Karpas-422 (cell line): Measurements from ENCODE around the gene POU2AF1. TPM values are rescaled to one million over a fixed set of nuclear protein-coding genes. Genes with fewer than 3 reads are reported as not detected.
A peak's percentile ranks its signal among the peaks of the same experiment; 100 is the strongest.

Source experiments
- DNase-seq: peaks from one replicate; pipeline ENCODE4 v3.0.0-alpha.2; 2015
- H2AFZ ChIP-seq: fragments of 200-600 bp; sonication (generic); 2 replicates; pipeline ENCODE4 v1.6.1; 2014; ENCODE audit warnings: antibody characterized with exemption, low read length, mixed read lengths
- H3K27ac ChIP-seq: fragments of 200-600 bp; sonication (generic); 2 replicates; pipeline ENCODE4 v1.5.1; 2014; ENCODE audit warnings: mild to moderate bottlenecking, low read length, moderate library complexity
- H3K27me3 ChIP-seq: fragments of 200-600 bp; sonication (generic); 2 replicates; pipeline ENCODE4 v1.6.1; 2014; ENCODE audit warnings: low read length, mixed read lengths
- H3K36me3 ChIP-seq: fragments of 200-600 bp; sonication (generic); 2 replicates; pipeline ENCODE4 v1.6.1; 2014; ENCODE audit warnings: low read length, mixed read lengths; ENCODE audit not compliant: insufficient read depth
- H3K4me1 ChIP-seq: fragments of 200-600 bp; sonication (generic); 2 replicates; pipeline ENCODE4 v1.6.1; 2014; ENCODE audit warnings: mild to moderate bottlenecking, low read length, mixed read lengths
- H3K4me2 ChIP-seq: fragments of 200-600 bp; sonication (generic); 2 replicates; pipeline ENCODE4 v1.6.1; 2014; ENCODE audit warnings: low read length, low read depth, mild to moderate bottlenecking; ENCODE audit not compliant: poor library complexity, severe bottlenecking
- H3K4me3 ChIP-seq: fragments of 200-600 bp; sonication (generic); 2 replicates; pipeline ENCODE4 v1.5.1; 2014; ENCODE audit warnings: mild to moderate bottlenecking, antibody characterized with exemption, low read length, mixed read lengths
- H3K79me2 ChIP-seq: fragments of 200-600 bp; sonication (generic); 2 replicates; pipeline ENCODE4 v1.6.1; 2014; ENCODE audit warnings: mild to moderate bottlenecking, low read length, mixed read lengths
- H3K9ac ChIP-seq: fragments of 200-600 bp; sonication (generic); 2 replicates; pipeline ENCODE4 v1.6.0; 2014; ENCODE audit warnings: low read length
- H3K9me2 ChIP-seq: fragments of 200-600 bp; sonication (generic), shearing (Covaris generic); replicated peaks from 2 replicates; pipeline ENCODE4 v1.6.0; 2014; ENCODE audit warnings: mild to moderate bottlenecking, low read length, moderate library complexity; ENCODE audit not compliant: insufficient read depth
- H3K9me3 ChIP-seq: fragments of 300-700, 200-600 bp; sonication (generic); 2 replicates; pipeline ENCODE4 v1.6.1; 2014; ENCODE audit warnings: low read length, mixed read lengths
- H4K20me1 ChIP-seq: fragments of 200-600 bp; sonication (generic); 2 replicates; pipeline ENCODE4 v1.6.1; 2014; ENCODE audit warnings: mild to moderate bottlenecking, antibody characterized with exemption, low read length, low read depth; ENCODE audit not compliant: insufficient read depth
- total RNA-seq: library from RNA; depleted of rRNA; stranded (reverse); fragments of >200 nt; shearing (Covaris generic); gene quantifications from 2 replicates; pipeline ENCODE4 v1.2.3, GENCODE V29; 2014; ENCODE audit warnings: low replicate concordance

The POU2AF1 gene
- total RNA-seq, 1 experiment from 2014 or later = 894 TPM

DNA sequence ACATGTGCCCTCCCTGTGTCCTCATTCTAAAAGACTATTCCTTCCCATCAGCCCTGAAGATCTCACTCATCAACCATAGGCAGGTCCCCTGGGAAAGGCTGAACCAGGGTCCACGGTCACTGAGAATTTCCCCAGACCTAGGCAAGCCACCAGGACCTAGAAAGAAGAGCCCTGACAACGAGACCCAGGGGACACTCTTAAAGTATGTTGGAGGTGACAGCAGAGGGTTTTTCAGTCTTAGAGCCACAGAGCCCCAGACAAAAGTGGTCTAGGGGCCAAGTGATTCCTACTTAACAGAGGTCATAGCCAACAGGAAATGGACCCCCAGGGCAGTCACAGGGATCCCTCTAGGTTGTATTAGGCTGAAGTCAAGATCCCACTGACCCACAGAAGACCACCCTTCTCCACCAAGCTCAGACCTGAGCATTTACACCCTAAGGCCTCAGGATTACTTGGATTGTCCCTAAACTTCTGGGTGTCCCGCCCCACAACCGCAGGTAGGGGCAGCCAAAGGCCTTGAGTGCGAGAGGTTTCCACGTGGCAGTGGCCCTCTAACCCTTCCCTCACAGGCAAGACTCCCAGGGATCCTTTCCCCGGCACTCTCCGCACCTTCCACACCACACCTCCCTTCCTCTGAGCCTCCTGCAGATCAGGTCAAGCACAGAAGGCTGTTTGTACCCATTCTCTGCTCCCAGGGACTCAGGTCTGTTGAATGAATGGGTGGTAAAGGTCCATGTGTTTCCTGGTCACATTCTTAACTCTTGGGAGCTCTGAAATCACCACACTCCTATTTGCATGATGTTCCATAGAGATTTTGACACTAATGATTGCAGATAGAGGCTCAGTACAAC is 12.3 kb downstream of the POU2AF1 start:
- Histone ChIP-seq H3K4me3 (no peak overlapping the region), H3K36me3 (peaks cover 99% of the 10 kb centered on the region), H4K20me1 (peaks cover 97% of the 10 kb centered on the region), H3K27ac (peak overlapping the region; percentile 7), H3K27me3 (no peaks in the 10 kb centered on the region), H3K4me2 (peak overlapping the region; percentile 0), H2AFZ (no peak overlapping the region), H3K9me2 (no peaks in the 10 kb centered on the region), H3K79me2 (peaks cover 98% of the 10 kb centered on the region), H3K9me3 (no peaks in the 10 kb centered on the region), H3K4me1 (peaks cover 98% of the 10 kb centered on the region), H3K9ac (no peak overlapping the region)
- DNase-seq = peak; percentile 64

DNA sequence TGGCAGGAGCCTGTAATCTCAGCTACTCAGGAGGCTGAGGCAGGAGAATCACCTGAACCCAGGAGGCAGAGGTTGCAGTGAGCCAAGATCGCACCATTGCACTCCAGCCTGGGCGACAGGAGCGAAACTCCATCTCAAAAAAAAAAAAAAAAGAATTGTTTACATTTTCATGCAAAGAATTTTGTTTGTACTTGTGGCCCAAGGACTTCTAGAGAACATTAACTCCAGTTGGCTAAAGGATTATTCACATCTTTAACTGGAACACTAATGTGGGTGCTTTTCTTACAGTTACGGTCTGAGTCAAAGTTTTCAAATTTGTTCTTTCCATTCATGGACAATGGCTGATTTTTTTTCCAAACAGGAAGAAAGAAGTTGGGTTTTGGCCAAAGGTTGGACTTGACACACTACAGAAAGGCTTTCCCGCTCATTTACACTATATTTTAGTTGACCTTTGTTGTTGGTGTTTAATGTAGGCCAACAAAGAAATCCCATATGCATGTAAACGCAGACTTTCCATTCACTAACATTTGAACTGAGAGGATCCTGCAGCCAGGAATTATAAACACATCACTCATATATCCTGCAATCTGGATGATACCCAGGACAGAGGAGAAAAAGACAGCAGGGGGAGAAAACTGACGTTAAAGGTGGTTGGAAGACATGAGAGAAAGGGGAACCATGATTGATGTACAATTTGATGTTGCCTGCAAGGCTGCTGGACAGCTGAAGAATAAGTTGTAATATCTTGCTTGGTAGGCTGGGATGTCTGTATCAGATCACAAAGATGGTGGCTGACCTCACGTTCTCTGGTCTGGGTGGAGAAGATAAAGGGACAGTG is 13.1 kb downstream of the POU2AF1 start:
- peak overlapping the region; percentile 5 for H3K4me2 ChIP-seq
- no peaks in the 10 kb centered on the region for H3K27me3 ChIP-seq
- no peak overlapping the region for H3K4me3 ChIP-seq
- peaks cover 98% of the 10 kb centered on the region for H3K4me1 ChIP-seq
- peaks cover 98% of the 10 kb centered on the region for H3K79me2 ChIP-seq
- no peaks in the 10 kb centered on the region for H3K9me2 ChIP-seq
- H3K9ac ChIP-seq = no peak overlapping the region
- H3K9me3 ChIP-seq = no peaks in the 10 kb centered on the region
- no peak overlapping the region for H2AFZ ChIP-seq
- peak overlapping the region; percentile 7; the same call in 1 of the 2 replicates for H3K27ac ChIP-seq
- H4K20me1 ChIP-seq = peaks cover 97% of the 10 kb centered on the region
- DNase-seq = peak; percentile 66
- H3K36me3 ChIP-seq = peaks cover 99% of the 10 kb centered on the region

DNA sequence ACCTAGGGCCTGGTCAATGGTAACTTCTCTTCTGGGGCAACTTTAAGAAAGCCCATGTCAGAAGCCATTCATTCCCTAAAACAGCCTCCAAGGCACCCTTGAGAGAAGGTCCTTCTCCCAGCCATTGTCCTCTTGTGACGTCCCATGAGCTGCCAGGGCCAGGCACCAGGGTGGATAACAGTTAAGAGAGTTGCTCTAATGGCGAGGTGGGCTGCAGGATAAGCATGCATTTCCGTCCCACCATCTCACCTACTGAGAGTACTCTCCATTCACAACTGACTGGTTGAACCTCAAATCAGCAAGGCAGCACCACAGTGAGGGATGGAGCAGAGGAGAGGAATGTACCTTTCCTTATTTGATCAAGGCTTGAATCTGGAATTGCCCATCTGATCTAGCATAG is 14.6 kb downstream of the POU2AF1 start:
- Histone ChIP-seq H3K27me3 (no peaks in the 10 kb centered on the region), H3K79me2 (peaks cover 95% of the 10 kb centered on the region), H3K9ac (peak overlapping the region; percentile 1), H3K27ac (peak overlapping the region; percentile 47), H3K4me2 (peak overlapping the region; percentile 5), H2AFZ (no peak overlapping the region), H3K9me3 (no peaks in the 10 kb centered on the region), H3K4me3 (no peak overlapping the region), H4K20me1 (peaks cover 97% of the 10 kb centered on the region), H3K4me1 (peaks cover 93% of the 10 kb centered on the region), H3K36me3 (peaks cover 99% of the 10 kb centered on the region), H3K9me2 (no peaks in the 10 kb centered on the region)
- DNase-seq = peak; percentile 65

DNA sequence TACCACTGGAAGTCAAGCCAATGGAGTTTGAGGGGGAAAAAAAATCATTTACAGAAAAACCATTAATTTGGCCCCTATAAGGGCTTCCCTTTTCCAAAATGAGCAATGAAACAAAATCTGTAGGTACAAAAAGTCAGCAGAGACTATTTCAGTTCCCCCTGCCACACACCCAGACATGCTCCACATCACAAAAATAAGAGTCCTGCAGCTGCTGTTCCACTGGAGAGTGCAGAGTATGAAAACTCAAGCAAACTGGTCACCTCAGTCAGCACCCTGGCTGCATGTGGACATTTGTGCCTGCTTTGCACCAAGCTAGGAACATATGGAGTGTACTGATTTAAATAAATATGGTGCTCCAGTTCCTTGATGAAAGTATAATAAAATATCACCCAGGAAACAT is 15.1 kb downstream of the POU2AF1 start:
- no peak for DNase-seq
- H3K36me3 ChIP-seq = peaks cover 99% of the 10 kb centered on the region

DNA sequence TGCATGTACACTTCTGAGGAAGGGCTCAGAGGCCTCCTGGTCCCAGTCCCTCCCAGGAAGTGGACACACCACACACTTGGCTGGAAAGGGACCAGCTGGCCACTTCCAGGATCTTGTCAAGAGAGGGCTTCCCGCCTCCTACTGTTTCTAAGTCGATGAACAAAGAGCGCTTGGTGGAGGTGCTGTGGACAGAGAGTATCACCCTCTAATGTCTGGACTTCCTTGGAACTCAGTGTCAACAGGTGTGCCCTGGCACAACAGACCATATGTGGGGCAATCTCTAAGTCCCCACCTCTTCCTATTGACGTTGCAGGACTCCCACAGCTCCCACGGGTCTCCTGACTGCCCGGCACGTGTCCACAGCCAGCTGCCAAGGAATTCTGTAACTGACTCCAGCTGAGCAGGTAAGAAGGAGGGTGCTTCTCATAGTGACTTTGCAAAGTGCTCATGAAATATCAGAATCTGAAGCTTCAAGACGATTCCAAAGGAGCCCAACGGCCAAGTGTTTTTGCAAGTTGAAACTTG is 16.1 kb downstream of the POU2AF1 start:
- Histone ChIP-seq H3K79me2 (peaks cover 79% of the 10 kb centered on the region), H3K27me3 (no peaks in the 10 kb centered on the region), H3K9me3 (no peaks in the 10 kb centered on the region), H3K27ac (peak overlapping the region; percentile 47), H3K9ac (no peak overlapping the region), H3K4me2 (no peak overlapping the region), H3K4me3 (no peak overlapping the region), H4K20me1 (peaks cover 97% of the 10 kb centered on the region), H3K9me2 (no peaks in the 10 kb centered on the region), H3K4me1 (peaks cover 78% of the 10 kb centered on the region), H2AFZ (no peak overlapping the region), H3K36me3 (peaks cover 99% of the 10 kb centered on the region)
- peak; percentile 62 for DNase-seq

More for the DNA sequence above, 15.1 kb downstream of the POU2AF1 start:
- H3K9ac ChIP-seq = peak overlapping the region; percentile 1; the same call in 1 of the 2 replicates
- H3K27ac ChIP-seq = peak overlapping the region; percentile 47
- H3K4me2 ChIP-seq = peak overlapping the region; percentile 5
- H3K9me3 ChIP-seq = no peaks in the 10 kb centered on the region
- H3K79me2 ChIP-seq = peaks cover 90% of the 10 kb centered on the region
- H3K4me1 ChIP-seq = peaks cover 88% of the 10 kb centered on the region
- H3K4me3 ChIP-seq = no peak overlapping the region
- H3K27me3 ChIP-seq = no peaks in the 10 kb centered on the region
- no peak overlapping the region for H2AFZ ChIP-seq
- peaks cover 97% of the 10 kb centered on the region for H4K20me1 ChIP-seq
- H3K9me2 ChIP-seq = no peaks in the 10 kb centered on the region

DNA sequence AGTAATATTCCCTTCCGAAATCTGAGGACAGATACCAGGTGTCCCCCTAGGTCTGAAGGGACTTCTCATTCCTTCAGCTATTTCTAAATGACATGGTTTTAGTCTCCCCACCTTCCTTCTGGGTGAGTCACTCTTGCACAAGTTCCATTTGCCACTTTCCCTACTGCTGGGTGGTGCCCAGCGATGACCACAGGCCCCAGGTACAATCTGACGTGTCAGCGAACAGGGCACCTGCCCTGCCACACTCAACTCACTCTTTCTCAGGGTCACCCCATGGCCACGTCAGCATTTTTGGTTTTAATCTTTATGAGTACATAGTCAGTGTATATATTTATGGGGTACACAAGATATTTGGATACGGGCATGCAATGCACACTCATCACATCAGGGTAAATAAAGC is 17.2 kb downstream of the POU2AF1 start:
- no peaks in the 10 kb centered on the region for H3K9me3 ChIP-seq
- no peak overlapping the region for H3K4me2 ChIP-seq
- no peak overlapping the region for H3K4me3 ChIP-seq
- no peak for DNase-seq
- H3K9me2 ChIP-seq = no peaks in the 10 kb centered on the region
- no peak overlapping the region for H3K9ac ChIP-seq
- H3K36me3 ChIP-seq = peaks cover 99% of the 10 kb centered on the region
- peaks cover 97% of the 10 kb centered on the region for H4K20me1 ChIP-seq
- H3K27ac ChIP-seq = no peak overlapping the region
- no peaks in the 10 kb centered on the region for H3K27me3 ChIP-seq
- H3K79me2 ChIP-seq = peaks cover 68% of the 10 kb centered on the region
- peaks cover 77% of the 10 kb centered on the region for H3K4me1 ChIP-seq
- H2AFZ ChIP-seq = no peak overlapping the region

DNA sequence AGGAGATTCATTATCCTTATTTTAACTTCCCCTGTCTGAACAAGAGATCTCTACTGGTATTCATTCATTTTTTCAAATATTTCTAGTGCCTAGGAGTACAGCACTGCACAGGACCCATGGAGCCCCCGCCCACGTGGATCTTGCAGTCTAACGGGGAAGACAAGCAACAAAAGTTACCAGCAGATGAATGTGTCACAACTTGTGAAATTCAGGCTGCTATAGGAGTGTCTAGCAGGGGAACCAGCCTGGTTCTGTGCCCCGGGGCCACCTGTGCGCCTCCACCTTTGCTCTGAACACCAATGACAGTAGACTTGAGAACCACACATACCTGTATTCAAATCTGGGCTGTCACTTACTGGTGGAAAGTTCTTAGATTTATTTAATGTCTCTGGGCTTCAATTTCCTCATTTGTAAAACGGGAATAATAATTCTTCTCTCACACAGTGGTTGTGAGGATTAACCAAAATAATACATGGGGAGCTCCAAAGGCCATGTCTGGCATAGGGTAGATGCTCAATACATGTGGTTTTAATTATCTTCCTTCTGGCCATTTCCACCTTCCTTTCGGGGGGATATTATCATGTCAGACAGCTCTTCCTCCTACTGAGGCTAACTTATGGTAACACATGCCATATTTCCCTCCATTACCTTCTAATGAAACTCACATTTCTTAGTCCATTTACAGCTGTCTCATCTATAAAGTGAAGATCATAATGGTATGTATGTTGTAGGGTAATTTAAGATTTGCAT is 17.8 kb downstream of the POU2AF1 start:
- H2AFZ ChIP-seq = no peak overlapping the region
- H4K20me1 ChIP-seq = peaks cover 96% of the 10 kb centered on the region
- no peak overlapping the region for H3K4me3 ChIP-seq
- no peaks in the 10 kb centered on the region for H3K27me3 ChIP-seq
- no peaks in the 10 kb centered on the region for H3K9me3 ChIP-seq
- peak overlapping the region; percentile 6; the same call in 1 of the 2 replicates for H3K27ac ChIP-seq
- peaks cover 77% of the 10 kb centered on the region for H3K4me1 ChIP-seq
- H3K9me2 ChIP-seq = no peaks in the 10 kb centered on the region
- no peak overlapping the region for H3K4me2 ChIP-seq
- H3K9ac ChIP-seq = no peak overlapping the region
- H3K79me2 ChIP-seq = peaks cover 62% of the 10 kb centered on the region
- H3K36me3 ChIP-seq = peaks cover 99% of the 10 kb centered on the region
- peak; percentile 68 for DNase-seq
